Stimulated activated naive B cell treated with anti-CD40 and anti-IgM and Interleukin-4, amounts not matched to agents 10 μg/mL and 1 μg/mL and 100 μg/mL, for 72 hours (primary cell): ENCODE results near the gene RNF168.
"Not testable (repeated sequence)": the region's sequence is repeated elsewhere in the genome, so short reads cannot be mapped to it uniquely, and the experiment has no call there.

Source experiments
- ATAC-seq, 2 donors: fragments of 150-1000 bp; cut with Tn5 transposase; replicated peaks; 2 replicates each; pipeline ENCODE4 v1.10.0; 2021; ENCODE audit warnings: moderate library complexity in 1 of 2
- DNase-seq: peaks from one replicate; pipeline ENCODE4 v3.0.0; 2021
- H3K27ac Mint-ChIP-seq: one replicate; pipeline ENCODE4 v1.8.0; 2022; ENCODE audit warnings: mild to moderate bottlenecking, mixed read lengths
- H3K27me3 Mint-ChIP-seq, 2 donors: one replicate each; pipeline ENCODE4 v1.8.0; 2022; ENCODE audit warnings: mixed read lengths in 2 of 2
- H3K36me3 Mint-ChIP-seq, 2 donors: one replicate each; pipeline ENCODE4 v1.8.0; 2022; ENCODE audit warnings: mixed read lengths in 2 of 2, mild to moderate bottlenecking in 1 of 2
- H3K4me1 Mint-ChIP-seq, 2 donors: one replicate each; pipeline ENCODE4 v1.8.0; 2022; ENCODE audit warnings: mixed read lengths in 2 of 2, mild to moderate bottlenecking in 1 of 2
- H3K4me3 Mint-ChIP-seq, 2 donors: one replicate each; pipeline ENCODE4 v1.8.0; 2022; ENCODE audit warnings: mild to moderate bottlenecking in 2 of 2, mixed read lengths in 2 of 2, moderate library complexity in 1 of 2
- H3K9me3 Mint-ChIP-seq, 2 donors: one replicate each; pipeline ENCODE4 v1.8.0; 2022; ENCODE audit warnings: mixed read lengths in 2 of 2, mild to moderate bottlenecking in 1 of 2

RNF168 gene

GRCh38 chr3:196431181-196432136 lies 72.1 kb downstream of the RNF168 start:
- peak; percentile 49 to 65 for ATAC-seq
- H3K27ac Mint-ChIP-seq, result peak overlapping the region; percentile 96
- DNase-seq, result peak; percentile 38
- no peaks in the 10 kb centered on the region for H3K27me3 Mint-ChIP-seq
- no peaks in the 10 kb centered on the region for H3K9me3 Mint-ChIP-seq
- peaks cover 2 to 13% of the 10 kb centered on the region in 2 donors for H3K36me3 Mint-ChIP-seq
- peaks cover 9 to 15% of the 10 kb centered on the region in 2 donors for H3K4me1 Mint-ChIP-seq
- H3K4me3 Mint-ChIP-seq, result peak overlapping the region; percentile 94 to 99

GRCh38 chr3:196428041-196428440 lies 75.5 kb downstream of the RNF168 start:
- Mint-ChIP-seq H3K36me3 (peaks cover 6 to 19% of the 10 kb centered on the region in 2 donors), H3K27me3 (no peaks in the 10 kb centered on the region), H3K4me3 (no peak overlapping the region), H3K9me3 (no peaks in the 10 kb centered on the region), H3K4me1 (peaks cover 17 to 32% of the 10 kb centered on the region in 2 donors), H3K27ac (no peak overlapping the region)
- ATAC-seq, result no peak
- DNase-seq, result no peak

GRCh38 chr3:196424421-196424820 lies 79.1 kb downstream of the RNF168 start:
- not testable (repeated sequence) for H3K27ac Mint-ChIP-seq, H3K4me3 Mint-ChIP-seq, H3K27me3 Mint-ChIP-seq, H3K9me3 Mint-ChIP-seq, DNase-seq, ATAC-seq
- peaks cover 6 to 24% of the 10 kb centered on the region in 2 donors for H3K36me3 Mint-ChIP-seq
- H3K4me1 Mint-ChIP-seq, result peaks cover 28 to 45% of the 10 kb centered on the region in 2 donors

- ATAC-seq (peak; percentile 31 to 60), DNase-seq (no peak)
- peaks cover 6 to 24% of the 10 kb centered on the region in 2 donors for H3K36me3 Mint-ChIP-seq
- H3K27me3 Mint-ChIP-seq, result no peaks in the 10 kb centered on the region
- H3K27ac Mint-ChIP-seq, result peak overlapping the region; percentile 51
- no peak overlapping the region for H3K4me3 Mint-ChIP-seq
- H3K4me1 Mint-ChIP-seq, result peaks cover 36 to 53% of the 10 kb centered on the region in 2 donors
- no peaks in the 10 kb centered on the region for H3K9me3 Mint-ChIP-seq
Measured at GRCh38 chr3:196423044-196423781, 80.4 kb downstream of the RNF168 start.

DNA sequence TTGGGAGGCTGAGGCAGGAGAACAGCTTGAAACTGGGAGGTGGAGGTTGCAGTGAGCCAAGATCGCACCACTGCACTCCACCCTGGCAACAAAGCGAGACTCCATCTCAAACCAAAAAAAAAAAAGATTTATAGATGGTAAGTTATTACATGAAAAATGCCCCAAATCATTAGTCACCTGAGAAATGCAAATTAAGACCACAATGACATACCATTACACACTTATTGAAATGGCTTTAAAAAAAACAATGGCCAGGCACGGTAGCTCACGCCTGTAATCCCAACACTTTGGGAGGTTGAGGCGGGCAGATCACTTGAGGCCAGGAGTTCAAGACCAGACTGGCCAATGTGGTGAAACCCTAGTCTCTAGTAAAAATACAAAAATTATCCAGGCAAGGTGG lies 81.9 kb downstream of the RNF168 start:
- peaks cover 8 to 19% of the 10 kb centered on the region in 2 donors for H3K36me3 Mint-ChIP-seq
- H3K4me3 Mint-ChIP-seq, H3K9me3 Mint-ChIP-seq, DNase-seq, H3K27ac Mint-ChIP-seq, H3K27me3 Mint-ChIP-seq: not testable (repeated sequence)
- peaks cover 37 to 62% of the 10 kb centered on the region in 2 donors for H3K4me1 Mint-ChIP-seq
- peak; percentile 50 to 57 for ATAC-seq

GRCh38 chr3:196419386-196419785 lies 84.2 kb downstream of the RNF168 start:
- ATAC-seq, result no peak
- Mint-ChIP-seq H3K36me3 (peaks cover 12 to 20% of the 10 kb centered on the region in 2 donors), H3K27me3 (no peaks in the 10 kb centered on the region), H3K4me3 (no peak overlapping the region), H3K4me1 (peaks cover 39 to 66% of the 10 kb centered on the region in 2 donors), H3K27ac (no peak overlapping the region), H3K9me3 (no peaks in the 10 kb centered on the region)
- no peak for DNase-seq
